Fibroblast of skin of left biceps (primary cell): ENCODE measurements around the gene DHRS12.

Source experiments
- DNase-seq, 2 experiments: peaks; one replicate each; pipeline ENCODE4 v3.0.0-alpha.2; 2013; ENCODE audit warnings: low read depth in 2 of 2

DHRS12 gene

DNA sequence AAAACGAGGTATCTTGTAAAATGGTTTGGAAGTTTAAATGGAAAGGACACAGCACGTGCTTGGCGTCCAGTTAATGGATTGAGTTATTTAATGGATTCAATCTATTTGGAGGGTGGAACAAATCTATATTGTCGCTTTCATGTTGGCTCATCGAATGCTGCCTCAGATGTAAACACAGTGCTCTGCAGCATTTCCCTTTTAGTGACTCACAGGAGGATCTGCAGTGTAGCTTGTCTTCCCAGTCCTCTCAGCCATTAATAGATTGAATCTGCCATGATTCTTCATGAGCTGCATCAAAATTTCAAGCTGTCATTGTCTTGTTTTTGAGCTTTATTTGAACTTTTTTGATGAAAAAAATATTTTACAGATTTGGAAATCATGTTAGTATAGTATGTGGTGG lies 44.7 kb downstream of the DHRS12 start:
- DNase-seq: no peak

DNA sequence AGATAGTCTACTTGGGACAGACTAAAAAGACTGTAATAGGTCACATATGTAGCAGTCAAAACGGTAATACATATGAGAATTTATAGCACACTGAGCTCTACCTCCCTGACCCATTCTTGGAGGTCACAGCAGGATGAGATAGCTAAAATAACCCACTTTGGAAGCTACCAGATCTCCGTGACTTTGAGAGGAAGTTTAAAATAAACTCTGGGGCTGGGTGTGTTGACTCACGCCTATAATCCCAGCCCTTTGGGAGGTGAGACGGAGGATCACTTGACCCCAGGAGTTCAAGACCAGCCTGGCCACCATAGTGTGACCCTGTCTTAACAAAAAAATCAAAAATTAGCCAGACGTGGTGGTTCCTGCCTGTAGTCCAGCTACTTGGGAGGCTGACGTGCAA lies 45.3 kb downstream of the DHRS12 start:
- DNase-seq: no peak

DNA sequence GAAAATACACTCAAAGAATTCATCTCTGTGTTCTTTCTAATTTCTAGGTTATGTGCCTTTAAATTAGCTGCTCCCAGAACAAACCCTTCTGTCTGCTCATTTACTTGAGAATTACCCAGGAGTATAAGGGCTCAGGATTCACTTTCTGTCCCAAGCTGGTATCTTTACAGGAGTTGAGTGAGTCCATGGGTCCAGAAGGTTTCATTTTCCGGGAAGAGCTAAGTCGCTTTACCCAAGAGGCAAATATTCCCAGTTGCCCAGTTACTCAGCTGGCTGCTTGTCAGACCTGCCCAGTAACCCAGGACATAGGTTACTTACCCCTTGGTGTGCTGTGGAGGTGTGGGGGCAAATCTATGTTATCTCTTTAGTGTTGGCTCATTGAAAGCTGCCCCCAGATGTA lies 47.3 kb downstream of the DHRS12 start:
- no peak for DNase-seq

DNA sequence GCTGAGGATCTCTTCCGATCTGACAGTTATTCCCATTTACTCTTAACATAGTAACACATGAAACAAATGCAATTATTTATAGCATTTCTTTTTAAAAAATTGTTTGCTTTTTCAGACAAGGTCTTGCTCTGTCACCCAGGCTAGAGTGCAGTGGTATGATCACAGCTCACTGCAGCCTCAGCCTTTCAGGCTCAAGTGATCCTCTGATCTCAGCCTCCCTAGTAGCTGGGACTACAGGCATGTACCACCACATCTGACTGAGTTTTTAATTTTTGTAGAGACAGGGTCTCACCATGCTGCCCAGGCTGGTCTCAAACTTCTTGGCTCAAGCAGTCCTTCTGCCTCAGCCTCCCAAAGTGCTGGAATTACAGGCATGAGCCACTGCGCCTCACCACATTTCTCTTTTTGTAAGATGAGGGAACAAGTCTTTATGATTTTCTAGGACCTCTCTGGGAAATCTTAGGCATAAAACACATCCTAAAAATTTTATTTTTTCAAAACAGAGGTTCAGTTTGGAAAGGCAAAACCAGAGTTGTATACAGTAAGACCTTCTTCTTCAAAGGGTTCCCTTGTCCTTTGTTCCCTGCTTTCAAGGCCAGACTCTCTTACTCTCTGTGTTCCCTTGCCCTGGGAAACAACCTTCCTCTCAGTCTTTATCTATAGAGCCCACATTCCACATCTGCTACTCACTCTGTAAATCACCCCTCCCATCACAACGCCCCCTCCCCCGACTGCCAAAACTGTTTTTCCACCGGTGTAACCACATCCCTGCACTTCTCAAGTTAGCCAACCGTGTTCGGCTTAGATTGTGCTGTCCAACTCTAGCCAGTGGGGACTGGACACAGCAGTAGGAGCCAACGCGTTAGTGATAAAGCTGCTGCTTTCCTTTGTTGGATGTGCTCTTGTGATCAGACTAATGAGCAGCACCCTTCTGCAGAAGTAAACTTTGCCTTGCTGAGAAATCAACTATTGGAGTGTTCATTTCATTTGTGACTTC lies 56.2 kb downstream of the DHRS12 start:
- no peak for DNase-seq

DNA sequence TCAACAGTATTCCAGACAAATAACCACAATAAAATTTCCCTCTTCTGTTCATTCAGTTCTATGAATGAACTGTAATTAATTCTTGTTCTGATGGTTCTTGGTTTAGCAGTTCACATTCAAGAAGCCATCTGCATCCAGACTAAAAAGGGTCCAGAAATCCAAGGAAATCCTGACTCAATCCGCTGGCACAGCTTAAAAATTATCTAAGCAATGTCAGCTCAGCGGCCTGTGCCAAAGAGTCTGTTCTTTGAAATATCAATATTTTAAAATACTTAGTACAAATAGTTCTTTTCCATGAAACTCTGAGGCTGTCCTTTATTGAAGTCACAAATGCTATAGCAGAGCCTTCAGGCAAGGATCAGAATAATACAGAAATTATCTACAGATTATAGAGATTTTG lies 57.2 kb downstream of the DHRS12 start:
- no peak for DNase-seq

DNA sequence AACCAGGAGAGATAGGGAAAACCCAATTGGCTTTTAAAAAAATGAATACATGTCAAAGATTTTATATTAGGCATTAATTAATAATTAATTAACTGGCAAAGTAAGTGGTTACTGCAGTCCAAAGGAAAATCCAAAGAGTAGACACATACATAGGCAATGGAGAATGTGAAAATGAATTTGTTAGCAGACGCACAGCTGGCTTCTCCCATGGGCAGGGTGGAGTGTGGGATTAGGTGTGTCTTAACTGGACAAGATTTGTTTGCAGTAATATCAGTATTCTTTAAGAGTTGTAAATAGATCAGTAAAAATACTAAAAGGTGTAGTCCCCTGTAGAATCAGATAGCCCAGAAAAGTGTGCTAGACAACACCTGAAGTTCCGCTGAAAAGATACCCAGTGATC lies 58.7 kb downstream of the DHRS12 start:
- DNase-seq: no peak

DNA sequence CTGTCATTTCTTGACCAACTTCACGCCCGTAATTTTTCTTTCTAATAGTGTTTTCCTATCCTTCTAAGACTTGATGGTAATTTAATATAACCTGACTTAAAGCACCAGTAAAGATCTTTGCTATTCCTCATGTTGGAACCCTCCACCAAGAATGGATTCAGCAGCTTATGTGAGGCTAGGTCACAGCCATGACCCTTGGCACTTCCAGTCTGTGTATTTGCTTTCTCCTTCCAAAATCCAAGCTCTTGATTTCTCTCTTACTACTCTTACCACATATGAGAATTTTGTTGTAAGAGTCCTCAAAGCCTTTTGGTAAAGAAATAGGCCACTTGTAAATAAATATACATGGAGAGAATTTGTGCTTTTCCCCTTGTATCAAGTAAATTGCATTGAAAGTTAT lies 61.4 kb downstream of the DHRS12 start:
- DNase-seq: no peak

DNA sequence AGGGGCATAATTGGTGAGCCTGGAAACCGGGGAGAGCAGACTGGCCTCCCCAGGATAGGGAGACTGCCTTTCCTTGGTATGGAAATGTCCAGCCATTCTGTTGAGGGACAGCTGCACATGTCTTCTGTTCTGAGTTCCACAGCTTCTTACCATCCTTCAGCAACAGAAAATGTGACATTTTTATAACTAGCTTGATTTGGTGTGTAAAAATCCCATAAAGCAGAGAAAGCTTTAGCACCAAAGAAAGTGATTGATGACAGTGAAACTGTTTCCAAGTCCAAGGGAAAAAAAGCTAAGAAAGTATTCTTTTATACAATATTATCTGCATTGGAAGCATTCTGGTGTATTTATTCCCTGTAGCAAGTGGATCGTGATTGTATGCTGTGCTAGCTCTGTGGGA lies 61.9 kb downstream of the DHRS12 start:
- DNase-seq: no peak

DNA sequence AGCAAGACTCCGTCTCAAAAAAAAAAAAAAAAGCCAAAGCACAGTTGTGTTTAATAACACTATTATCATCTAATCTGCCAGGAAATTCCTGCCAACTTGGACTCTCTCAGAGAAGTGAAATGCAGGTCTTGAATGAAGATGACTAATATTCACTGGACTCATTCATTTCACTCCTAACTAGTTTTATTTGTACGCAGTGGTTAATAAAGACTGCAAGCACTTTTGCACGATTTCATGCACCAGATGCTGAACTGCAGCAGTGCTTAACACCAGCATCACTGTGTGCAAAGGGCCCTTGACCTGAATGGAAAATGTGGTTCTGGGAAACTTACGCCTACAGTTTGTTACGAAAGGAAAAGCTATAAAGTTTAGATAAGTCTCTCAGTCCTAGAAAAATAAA lies 63.3 kb downstream of the DHRS12 start:
- no peak for DNase-seq

DNA sequence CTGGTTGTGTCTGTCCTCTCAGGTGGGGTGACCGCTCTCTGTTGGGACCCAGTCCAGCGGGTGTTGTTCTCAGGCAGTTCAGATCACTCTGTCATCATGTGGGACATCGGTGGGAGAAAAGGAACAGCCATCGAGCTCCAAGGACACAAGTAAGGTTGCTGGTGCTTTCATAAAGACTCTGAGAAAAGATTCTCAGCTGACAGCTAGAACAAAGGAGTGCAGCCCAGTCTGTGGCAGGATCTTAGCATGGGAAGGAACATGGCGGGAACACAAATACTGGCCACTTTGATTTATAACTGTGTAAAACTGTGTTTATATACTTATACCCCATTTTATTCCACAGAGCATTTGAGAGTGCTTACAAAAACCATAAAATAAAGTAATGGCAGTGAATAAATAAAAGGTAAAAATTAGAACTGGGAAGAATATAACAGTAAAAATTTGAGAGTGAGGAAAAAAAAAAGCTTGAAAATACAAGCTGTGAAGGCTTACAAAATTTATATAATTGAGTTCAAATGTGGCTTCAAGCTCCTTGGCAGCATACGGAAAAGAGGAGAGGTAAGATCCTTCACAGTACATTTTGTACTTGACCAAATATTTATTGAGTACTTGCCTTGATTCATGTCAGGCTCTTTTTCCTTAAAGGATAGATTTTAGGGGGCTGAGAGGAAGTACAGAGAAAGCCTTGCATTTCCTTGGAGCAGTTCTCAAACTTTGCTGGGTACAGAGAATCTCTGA lies 64.8 kb downstream of the DHRS12 start:
- DNase-seq: no peak

DNA sequence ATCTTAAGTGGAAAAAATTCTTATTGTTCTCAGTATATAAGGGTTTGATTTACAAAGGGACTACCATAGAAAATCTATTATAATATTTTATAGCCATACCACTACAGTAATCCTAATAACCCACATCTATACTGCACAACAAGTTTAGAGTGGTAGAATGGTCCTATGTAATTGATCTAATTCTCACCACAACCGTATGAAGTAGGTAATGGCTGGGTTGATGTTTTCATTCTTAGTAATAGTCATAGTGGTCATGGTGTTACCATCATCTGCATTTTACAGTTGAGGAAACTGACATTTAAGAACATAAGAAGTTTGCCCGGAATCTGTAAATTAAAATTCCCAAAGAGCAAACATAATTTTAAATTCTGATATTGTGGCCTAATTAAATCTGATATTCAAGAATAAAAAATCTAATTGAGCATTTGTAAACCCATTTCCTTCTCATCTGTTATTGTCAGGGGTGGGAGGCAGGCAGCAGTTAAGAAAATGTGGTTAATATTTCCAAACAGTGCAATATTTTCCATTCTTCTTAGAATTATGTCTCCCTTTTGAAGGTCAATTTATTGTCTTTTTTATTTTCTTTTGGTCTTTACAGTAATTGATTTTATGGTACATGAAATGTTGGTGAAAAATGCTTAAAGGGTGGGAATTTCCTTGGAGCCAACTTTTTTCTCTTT lies 65.6 kb downstream of the DHRS12 start:
- DNase-seq: no peak

DNA sequence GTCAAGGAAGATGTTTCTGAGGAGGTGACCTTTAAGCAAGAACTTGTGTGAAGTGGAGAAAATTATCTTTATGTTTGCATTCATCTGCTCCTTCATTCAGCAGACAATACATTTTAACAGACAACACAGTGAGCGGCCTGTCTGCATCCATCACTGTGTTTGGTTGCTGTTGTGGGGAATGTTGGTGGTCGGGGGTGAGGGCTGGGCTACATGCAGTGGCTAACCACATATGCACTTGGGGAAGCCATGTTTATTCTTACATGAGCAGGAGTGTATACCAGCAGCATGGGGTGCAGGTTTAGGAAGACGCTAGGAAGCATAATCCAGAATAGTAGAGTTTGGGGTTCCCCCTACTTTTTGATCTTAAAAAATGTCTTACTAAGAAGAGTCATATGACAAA lies 66.4 kb downstream of the DHRS12 start:
- no peak for DNase-seq

DNA sequence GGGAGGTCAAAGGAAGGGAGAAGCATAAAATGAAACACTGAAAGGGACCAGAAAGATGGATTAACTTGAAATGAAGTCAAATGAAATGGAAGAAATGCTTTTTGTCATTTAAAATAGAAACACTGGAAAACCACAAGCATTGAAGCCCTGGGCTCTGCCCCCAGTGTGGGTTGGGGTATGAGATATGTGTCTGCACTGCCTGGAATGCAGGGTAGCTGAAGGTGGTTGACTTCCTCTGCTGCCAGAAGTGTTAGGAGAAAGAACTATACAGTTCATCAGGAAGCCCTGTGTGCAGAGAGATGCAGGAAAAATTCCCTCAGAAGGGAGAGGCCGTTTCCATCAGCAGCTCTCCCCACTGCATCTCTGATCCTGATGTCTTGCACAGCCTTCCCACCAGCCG lies 69.2 kb downstream of the DHRS12 start:
- peak in 1 of 2 experiments; percentile 19 for DNase-seq

DNA sequence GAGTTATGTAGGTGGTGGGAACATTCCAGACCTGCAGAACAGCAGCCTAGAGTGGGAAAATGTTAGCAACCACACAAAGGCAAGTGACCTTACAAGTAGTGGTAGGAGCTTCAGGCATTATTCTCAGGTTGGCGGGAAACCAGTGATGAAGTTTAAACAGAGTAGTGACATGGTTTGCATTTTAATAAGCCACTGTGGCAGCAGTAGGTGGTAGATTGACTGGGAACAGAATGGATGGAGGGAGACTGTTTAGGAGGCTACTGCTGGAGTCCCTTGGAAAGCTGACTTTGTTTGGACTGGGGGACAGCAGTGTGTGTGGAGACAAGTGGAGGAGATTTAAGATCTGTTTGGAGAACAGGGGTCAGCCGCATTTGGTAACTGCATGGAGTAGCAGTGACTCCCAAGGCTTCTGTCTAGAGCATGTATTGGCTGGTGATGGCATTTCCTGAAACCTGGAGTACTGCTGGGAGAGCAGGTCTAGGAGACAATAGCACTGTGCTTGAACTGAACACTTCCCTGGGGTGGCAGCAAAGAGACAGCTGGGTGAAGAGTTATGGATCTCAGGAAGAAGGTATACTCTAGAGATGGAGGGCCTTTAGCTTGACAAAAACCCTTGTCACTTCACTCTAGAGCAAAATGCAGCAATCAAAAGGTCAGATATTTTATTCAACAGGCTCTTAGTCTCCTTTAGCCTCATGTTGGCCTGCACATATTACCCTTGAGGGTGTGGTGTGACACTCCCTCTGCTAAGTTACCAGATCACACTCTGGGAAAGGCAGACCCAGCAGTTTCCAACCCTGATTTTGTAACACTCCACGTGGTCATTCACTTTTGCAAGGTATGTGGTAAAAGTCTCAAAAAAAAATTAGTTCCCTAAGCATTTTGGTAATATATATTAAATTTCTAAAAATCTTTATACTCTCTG lies 70.3 kb downstream of the DHRS12 start:
- no peak for DNase-seq

DNA sequence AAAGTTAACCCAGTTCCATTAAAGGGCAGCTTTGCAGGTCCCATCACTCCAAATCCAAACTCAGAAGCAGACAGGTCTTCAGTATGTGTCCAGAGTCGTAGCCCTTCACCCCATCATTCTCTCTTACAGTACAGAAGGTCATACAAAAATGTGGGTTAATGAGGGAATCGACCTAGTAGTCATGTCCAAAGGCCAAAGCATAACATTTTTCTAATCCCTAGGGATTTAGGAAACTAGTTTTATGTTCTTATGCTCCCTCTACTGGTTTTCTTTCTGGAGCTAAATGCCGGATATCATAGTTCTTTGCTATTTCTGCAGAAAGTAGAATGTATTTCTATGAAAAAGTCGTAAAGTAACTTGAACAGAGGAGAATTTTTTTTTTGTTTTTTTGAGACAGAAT lies 72.2 kb downstream of the DHRS12 start:
- DNase-seq: peak in 1 of 2 experiments; percentile 25

DNA sequence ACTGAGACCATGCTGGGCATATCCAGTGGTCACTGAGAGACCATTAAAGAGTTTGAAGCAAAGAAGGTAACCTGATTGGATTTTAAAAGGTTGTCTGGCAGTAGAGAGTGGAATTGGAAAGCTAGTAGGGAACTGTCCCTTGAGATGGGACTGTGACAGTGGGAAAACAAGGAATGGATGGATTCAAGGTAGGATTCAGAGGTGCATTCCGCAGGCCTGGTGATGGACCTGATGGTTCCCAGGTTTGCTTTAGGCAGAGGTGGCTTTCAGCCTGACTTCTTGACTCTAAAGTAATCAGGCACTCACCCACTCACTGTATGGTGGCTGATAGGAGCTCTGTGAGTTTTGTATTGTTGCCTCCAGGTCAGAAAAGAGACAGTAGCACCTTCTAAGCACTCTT lies 73.0 kb downstream of the DHRS12 start:
- DNase-seq: no peak

DNA sequence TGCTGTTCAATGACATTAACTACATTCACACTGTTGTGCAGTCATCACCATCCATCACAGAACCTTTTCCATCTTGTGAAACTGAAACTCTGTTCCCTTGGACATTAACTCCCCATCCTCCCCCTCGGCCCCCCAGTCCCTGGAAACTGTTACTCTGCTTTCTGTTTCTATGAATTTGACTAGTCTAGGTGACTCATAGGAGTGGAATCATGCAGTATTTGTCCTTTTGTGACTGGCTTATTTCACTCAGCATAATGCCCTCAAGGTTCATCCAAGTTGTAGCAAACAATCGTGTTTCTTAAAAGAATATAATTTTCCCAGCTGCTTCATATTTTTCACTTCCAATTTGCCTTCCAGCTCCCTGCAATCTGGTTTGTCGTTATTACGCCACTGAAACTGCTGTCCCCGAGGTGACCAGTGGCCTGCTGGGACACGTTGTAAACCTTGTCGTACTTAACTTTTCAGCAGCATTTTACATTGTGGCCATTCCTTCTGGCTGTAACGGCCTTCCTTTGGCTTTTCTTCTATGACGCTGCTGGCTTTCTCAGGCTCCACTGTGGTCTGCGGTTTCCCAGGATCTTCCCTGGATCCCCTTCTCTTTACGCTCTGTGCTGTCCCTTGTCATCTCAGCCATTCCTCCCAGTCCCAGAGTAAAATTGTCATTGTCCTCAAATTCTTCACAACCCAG lies 74.0 kb downstream of the DHRS12 start:
- peak; percentile 64 to 70 for DNase-seq

DNA sequence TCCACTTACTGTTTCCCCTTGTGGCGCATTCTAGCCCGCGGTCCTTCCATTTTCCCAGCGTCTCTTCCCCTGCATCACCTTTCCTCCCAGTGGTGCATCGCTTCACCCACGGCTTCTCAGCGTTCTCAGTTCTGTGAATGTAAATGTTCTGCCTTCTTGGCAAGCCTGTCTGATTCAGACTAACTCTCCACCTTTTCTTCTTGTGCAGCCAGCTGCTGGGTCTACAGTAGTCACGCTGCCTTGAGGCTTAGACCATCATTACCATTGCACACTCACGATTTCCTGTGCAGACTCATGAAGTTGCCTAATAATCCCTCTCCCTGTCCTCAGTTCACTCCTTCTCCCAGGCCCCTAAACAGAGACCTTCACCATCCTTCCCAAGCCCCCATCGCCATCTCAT lies 75.0 kb downstream of the DHRS12 start:
- DNase-seq: peak; percentile 46 to 56

DNA sequence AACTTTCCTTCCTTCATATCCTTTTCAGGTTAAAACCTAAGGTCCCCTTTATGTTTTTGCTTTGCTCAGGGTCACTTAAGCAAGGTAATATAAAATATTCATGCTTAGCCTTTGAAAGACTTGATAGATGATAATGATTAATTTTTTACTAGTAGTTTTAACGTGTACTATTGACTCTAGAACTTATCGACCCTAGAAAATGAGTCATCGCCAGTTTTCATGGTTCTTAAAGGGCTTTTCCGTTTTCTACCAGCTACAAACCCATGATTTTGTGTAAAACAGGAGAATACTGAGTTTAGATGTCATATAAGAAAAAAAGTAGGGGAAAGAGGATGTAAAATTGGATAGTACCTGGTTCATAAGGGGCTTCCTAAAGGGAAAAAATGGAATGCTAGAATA lies 75.7 kb downstream of the DHRS12 start:
- DNase-seq: no peak

DNA sequence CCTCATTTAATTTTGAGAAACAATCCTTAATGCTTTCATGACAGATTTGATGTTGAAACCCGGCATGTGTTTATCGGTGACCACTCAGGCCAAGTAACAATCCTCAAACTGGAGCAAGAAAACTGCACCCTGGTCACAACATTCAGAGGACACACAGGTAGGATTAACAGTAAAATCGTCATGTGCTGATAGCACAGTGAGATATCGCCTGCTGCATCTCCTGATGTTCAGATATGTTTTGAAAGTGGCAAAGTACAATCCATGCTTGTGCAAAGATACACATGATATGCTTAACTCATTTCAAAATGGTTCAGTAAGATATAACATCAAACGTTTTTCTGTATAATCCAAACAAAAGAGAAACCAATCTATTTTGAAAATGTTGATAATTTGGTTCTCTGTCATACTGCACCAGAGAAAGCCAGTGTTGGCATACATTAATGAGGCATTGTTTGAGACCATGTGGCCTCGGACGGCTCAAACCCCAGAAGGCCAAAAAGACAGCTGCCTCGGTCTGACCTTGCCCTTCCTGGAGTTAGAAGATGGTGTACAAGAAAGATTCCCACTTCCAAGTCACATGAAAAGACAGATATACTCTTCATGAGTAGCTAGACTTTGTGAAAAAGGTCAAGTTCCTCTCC lies 76.2 kb downstream of the DHRS12 start:
- no peak for DNase-seq
